Suppressor macrophage treated with lipopolysaccharide for 1 hour (primary cell): Measurements from ENCODE around the gene PRSS36.
"Not testable (repeated sequence)": the region's sequence is repeated elsewhere in the genome, so short reads cannot be mapped to it uniquely, and the experiment has no call there.

Source experiments
- DNase-seq, 3 donors: peaks; one replicate each; pipeline ENCODE4 v3.0.0-alpha.2; 2020 to 2022

PRSS36 gene

DNA sequence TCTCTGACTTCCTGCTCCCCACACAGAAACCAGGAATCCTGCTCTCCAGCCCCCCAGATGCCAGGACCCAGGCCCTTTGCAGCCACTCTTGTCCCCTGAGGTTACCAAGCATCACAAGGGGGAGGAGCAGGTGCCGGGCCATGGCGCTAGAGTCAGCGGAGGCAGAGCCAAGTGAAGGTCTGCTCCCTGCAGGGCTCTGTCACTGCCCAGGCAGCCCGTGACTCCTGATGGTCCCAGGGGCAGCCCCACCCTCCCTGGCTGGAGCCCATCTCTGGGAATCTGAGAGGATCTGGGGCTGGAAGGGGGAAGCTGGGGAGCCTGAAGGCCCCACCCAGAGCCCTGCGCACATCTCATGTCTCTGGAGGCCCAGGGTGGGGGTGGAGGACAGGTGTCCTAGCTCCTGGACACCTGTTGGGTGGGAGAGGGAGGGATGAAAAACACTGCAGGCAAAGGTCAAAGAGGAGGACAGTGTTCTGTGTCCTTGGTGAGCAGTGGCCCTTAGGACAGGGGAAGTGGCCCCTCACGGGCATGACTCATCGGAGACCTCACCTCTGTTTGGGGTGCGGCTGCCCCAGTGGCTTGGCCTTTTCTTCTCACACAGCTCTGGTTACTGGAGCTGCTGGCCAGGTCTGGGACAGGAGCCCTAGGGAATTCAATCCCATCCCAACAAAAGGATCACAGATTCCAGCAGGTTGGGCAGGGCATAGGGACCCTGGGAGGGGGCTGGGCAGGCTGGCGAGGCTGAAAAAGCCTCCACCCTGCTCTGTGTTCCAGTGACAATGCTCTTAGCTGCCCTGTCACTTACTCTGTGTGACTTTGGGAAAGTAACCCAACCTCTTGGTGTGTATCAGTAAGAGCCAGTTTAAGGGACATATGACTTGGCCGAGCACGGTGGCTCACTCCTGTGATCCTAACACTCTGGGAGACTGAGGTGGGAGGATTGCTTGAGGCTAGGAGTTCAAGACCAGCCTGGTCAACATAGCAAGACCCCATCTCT is at the start of gene PRSS36:
PRSS36 (minus strand) TSS at position 173 of the 997 bp plus-strand sequence; CDS start at position 142, 31 bp downstream.
- peak in 1 of 3 donors; percentile 43 for DNase-seq

DNA sequence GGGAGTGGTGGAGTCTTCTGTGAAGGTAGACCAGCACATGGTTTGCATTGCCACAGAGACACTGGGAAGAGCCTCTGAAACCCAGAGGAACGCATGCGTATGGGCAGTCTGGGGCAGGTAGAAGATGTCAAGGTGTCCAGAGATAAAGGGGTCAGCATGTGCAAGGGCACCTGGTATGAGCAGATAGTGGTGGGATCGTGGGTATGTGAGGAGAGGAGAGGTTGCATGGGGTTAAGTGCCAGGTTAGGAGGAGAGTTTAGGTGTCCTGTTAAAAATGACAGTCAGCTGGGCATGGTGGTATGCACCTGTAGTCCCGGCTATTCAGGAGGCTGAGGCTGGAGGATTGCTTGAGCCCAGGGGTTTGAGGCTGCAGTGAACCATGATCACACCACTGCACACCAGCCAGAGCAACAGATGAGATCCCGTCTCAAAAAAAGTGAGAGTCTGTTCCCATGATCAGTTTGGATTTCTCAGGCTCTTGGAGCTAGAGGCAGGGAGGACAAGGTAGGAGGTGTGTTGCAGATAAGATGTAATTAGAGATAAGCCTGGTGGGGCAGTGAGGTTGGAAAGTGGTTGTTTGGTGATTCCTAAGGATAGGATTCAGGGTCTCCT is 49.7 kb upstream of the PRSS36 start:
- no peak for DNase-seq

DNA sequence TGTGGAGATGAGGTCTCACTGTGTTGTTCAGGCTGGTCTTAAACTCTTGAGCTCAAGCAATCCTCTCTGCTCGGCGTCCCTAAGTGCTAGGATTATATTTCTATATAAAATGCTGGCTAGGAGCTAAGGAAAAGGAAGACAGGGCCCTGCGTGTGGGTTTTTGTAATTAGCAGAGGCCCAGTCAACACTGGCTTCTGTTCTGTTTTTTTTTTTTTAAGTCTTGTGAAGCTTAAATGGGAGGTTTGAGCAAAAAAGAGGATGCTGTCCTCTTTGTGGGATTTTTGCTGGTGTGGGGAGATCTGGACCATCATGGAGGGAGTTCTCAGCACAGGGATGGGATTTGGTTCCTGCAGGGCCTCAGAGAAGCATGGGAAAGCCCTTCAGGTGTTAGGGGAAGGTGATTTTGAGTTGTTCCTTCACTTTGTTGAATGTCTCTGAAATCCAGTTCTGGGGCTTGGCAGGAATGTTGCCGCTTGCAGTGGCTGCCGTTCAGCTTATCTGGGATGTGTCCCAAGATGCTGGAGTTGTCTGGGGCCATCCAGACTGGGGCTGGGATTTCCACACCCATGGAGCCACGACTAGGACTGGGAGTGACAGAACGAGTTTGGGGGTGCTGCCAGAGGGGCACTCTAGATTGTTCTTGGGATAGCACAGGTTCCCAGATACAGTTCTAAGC is 48.5 kb upstream of the PRSS36 start:
- peak in 2 of 3 donors; percentile 25 to 42 for DNase-seq

DNA sequence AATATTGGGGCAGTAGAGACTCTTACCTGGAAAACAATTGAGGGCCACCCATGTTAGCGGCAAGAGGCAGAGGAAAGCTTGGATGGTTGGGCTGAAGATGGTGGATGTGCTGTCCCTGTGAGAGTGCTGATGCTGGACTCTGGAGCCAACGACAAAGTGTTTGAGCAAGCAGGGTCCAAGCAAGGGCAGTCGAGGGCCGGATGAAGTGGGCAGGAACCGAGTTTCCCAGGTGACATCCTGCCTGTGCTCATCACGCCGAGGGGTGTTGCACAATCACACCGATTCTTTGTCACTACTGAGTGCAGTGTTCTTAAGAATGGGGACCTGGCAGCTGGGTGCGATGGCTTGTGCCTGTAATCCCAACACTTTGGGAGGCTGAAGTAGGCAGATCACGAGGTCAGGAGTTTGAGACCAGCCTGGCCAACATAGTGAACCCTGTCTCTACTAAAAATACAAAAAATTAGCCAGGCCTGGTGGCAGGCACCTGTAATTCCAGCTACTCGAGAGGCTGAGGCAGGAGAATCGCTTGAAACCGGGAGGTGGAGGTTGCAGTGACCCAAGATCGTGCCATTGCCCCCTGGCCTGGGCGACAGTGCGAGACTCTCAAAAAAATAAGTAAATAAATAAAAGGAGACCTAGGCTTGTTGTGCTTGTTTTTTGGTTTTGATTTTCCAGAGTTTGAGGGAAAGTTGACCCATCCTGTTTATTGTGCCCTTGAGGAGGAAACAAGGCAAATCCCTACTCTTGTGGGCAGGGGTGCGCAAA is 46.6 kb upstream of the PRSS36 start:
- DNase-seq = peak in 1 of 3 donors; percentile 15

DNA sequence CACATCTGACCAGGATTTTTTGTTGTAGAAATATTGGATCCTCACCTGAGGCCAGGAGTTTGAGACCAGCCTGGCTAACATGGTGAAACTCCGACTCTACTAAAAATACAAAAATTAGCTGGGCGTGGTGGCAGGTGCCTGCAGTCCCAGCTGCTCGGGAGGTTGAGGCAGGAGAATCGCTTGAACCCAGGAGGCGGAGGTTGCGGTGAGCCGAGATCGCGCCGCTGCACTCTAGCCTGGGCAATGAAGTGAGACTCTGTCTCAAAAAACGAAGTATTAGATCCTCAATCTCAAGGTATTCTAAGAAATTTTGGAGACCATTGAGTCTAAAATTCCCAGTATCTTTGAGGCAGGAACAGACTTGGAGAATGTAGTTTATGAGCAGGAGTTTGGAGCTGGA is 46.0 kb upstream of the PRSS36 start:
- DNase-seq = not testable (repeated sequence)

- no peak for DNase-seq
Measured at GRCh38 chr16:31194898-31195297, 45.0 kb upstream of the PRSS36 start.

GRCh38 chr16:31193874-31194273 is 44.0 kb upstream of the PRSS36 start:
- no peak for DNase-seq

DNA sequence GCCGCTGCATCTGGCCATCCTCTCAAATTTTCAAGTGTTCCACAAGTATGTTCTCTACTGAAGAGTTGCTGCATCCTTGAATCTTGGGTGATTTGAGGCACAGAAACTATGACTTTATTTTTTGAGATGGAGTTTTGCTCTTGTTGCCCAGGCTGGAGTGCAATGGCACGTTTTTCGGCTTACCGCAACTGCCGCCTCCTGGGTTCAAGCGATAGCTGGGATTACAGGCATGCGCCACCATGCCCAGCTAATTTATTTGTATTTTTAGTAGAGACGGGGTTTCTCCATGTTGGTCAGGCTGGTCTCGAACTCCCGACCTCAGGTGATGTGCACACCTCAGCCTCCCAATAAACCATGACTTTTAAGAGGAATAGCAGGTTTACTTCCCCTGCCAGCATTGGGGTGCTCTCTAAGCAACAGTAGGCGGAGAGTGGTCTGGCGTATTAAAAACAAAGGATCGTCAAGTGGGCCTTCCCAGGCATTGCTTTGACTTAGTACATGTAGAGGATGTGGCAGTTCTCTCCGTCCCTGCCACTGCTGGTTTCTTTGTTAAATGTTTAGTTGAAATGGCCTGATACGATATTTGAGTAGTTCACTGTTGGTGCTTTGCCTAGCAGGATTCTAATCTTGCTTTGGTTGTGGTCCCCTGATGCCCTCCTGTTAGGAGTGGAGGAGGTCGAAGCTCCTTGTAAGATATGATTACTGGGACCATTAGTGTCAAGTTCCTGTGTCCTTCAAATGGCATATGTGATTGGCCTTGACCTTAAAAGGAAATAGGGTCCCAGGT is 43.2 kb upstream of the PRSS36 start:
- no peak for DNase-seq

GRCh38 chr16:31191697-31192428 is 42.0 kb upstream of the PRSS36 start:
- DNase-seq = no peak

DNA sequence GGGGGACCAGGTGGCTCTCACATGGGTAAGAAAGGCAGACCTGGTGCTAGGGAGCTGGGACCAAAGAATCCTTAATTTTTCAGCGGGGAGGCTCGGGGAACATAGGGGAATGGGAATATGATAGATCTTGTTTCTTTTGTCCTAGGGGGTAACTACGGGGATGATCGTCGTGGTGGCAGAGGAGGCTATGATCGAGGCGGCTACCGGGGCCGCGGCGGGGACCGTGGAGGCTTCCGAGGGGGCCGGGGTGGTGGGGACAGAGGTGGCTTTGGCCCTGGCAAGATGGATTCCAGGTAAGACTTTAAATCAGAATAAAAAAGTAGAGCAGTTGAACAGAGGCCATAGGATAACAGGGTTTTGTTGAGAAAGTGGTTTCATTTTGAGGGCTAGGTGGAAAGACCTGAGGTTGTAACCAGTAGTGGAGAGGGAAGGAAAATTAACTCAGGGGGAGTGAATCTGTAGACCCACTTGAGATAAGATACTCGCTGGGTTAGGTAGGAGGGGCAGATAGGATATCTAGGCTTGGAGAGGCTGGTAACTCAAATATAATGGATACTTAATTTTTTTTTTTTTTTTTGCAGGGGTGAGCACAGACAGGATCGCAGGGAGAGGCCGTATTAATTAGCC is 41.1 kb upstream of the PRSS36 start:
- DNase-seq = no peak

GRCh38 chr16:31190061-31190460 is 40.2 kb upstream of the PRSS36 start:
- DNase-seq = no peak

DNA sequence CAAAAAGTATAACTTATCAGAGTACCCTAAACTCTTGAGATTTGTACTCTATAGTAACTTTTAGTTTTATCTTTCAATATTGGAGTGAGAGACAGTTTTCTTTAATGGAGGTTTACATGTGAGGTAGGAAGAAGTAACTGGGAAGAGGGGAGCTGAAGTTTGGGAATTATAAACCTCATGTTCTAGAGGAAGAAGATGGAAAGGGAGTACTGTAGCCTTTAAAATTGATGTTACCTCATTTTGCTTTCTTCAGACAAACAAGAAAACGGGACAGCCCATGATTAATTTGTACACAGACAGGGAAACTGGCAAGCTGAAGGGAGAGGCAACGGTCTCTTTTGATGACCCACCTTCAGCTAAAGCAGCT is 39.5 kb upstream of the PRSS36 start:
- DNase-seq = no peak

DNA sequence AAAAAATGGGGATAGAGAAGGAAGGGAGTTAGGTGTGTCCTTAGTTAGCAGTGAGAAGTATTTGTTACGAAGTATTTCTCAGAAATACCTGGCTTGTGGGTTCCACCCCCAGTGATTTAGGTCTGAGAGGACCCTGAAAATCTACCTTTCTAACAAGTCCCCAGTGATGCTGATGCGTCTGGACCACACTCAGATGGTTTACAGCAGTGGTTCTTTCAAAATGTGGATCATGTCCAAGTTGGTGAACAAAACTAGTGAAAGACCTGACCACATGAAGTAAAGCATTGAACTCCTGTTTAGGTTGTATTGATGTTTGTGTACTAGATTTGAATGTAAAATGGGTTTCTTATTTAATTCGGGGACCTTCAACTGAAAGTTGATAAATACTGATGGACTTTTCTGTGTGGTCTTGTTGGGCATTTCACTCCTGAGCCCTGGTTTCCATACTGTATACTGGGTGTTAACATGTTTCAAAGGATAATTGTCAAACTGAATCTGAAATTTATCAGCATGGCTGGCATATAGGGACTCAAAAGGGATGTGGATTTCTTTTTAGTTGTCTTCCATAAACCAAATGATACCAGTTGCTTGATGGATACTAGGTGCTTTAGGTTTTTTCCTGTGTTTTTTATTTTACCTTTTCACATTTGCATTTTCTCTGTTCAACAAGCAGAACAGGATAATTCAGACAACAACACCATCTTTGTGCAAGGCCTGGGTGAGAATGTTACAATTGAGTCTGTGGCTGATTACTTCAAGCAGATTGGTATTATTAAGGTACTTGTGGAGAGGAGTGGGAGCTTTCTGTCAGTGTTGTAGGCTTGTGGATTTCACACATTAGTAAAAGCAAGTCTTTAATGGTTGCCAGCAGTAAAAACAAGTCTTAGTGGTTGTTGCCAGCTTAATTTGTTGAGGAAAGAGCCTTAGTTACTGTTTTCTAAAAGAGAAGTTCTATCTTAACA is 38.9 kb upstream of the PRSS36 start:
- DNase-seq = no peak

GRCh38 chr16:31187808-31188189 is 37.9 kb upstream of the PRSS36 start:
- no peak for DNase-seq

GRCh38 chr16:31186930-31187807 is 37.3 kb upstream of the PRSS36 start:
- no peak for DNase-seq

DNA sequence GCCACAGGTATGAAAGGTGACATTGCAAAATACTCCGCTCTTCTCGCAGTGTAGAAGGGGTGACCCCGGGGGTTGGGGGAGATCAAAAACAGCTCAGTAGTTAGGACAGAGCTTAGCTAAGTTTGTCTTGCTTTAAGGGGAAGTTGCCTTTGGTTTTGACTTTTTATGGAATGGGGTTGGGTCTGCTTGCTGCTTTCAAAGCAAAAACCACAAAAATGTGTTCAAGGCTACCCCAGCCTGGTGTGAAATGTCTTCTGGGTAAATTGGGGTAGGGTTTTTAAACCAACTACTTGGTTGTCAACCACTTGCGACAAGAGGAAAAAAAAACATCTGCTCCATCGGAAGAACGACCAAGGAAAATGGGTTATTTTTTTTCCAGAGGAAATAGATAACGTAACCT is 36.3 kb upstream of the PRSS36 start:
- DNase-seq = peak in 2 of 3 donors; percentile 20 to 22

- DNase-seq = no peak
Measured at GRCh38 chr16:31185339-31185738, 35.5 kb upstream of the PRSS36 start.

- DNase-seq = no peak
Measured at GRCh38 chr16:31184888-31185287, 35.0 kb upstream of the PRSS36 start.
